Activated gamma-delta T cell treated with anti-CD3 and anti-CD28 coated beads, Interleukin-2, amount 50 U/mL, for 16 hours (primary cell): ENCODE measurements around the gene PRDM7.
"Not testable (repeated sequence)": the region's sequence is repeated elsewhere in the genome, so short reads cannot be mapped to it uniquely, and the experiment has no call there.

Source experiments
- DNase-seq: peaks from one replicate; pipeline ENCODE4 v3.0.0-alpha.2; 2020; ENCODE audit warnings: low read depth

The PRDM7 gene

GRCh38 chr16:90072442-90073105 is 4.6 kb downstream of the PRDM7 start:
- DNase-seq = no peak

GRCh38 chr16:90070440-90070839 is 6.7 kb downstream of the PRDM7 start:
- no peak for DNase-seq

- DNase-seq = no peak
These were observed 15.7 kb downstream of the PRDM7 start for GRCh38 chr16:90061437-90061836.

- no peak for DNase-seq
These were observed 19.4 kb downstream of the PRDM7 start for GRCh38 chr16:90057738-90058173.

GRCh38 chr16:90056521-90056920 is 20.6 kb downstream of the PRDM7 start:
- not testable (repeated sequence) for DNase-seq

GRCh38 chr16:90055371-90055770 is 21.8 kb downstream of the PRDM7 start:
- DNase-seq = no peak

- DNase-seq = no peak
These were observed 22.6 kb downstream of the PRDM7 start for GRCh38 chr16:90054554-90054953.

- DNase-seq = no peak
These were observed 23.1 kb downstream of the PRDM7 start for GRCh38 chr16:90053902-90054500.

GRCh38 chr16:90050969-90051368 is 26.2 kb downstream of the PRDM7 start:
- no peak for DNase-seq

- DNase-seq = no peak
These were observed 28.3 kb downstream of the PRDM7 start for GRCh38 chr16:90048737-90049330.

GRCh38 chr16:90048347-90048722 is 28.8 kb downstream of the PRDM7 start:
- no peak for DNase-seq

GRCh38 chr16:90047714-90048346 is 29.3 kb downstream of the PRDM7 start:
- no peak for DNase-seq

- DNase-seq = no peak
These were observed 30.0 kb downstream of the PRDM7 start for GRCh38 chr16:90046971-90047713.

GRCh38 chr16:90046122-90046970 is 30.8 kb downstream of the PRDM7 start:
- no peak for DNase-seq

GRCh38 chr16:90044111-90044551 is 33.0 kb downstream of the PRDM7 start:
- no peak for DNase-seq

- DNase-seq = no peak
These were observed 33.6 kb downstream of the PRDM7 start for GRCh38 chr16:90043526-90043925.

- DNase-seq = no peak
These were observed 34.1 kb downstream of the PRDM7 start for GRCh38 chr16:90042946-90043514.

- no peak for DNase-seq
These were observed 35.1 kb downstream of the PRDM7 start for GRCh38 chr16:90041896-90042473.

GRCh38 chr16:90040152-90041023 is 36.7 kb downstream of the PRDM7 start:
- no peak for DNase-seq

- DNase-seq = no peak
These were observed 39.9 kb downstream of the PRDM7 start for GRCh38 chr16:90037276-90037675.
